GM21528 (cell line): ENCODE data around the gene ZNF281.

Experiments
- ATAC-seq: cut with Tn5 transposase; IDR thresholded peaks from one replicate; pipeline ENCODE4 v1.9.1; 2021; ENCODE audit warnings: mild to moderate bottlenecking, moderate library complexity; ENCODE audit not compliant: unreplicated experiment, low FRiP score

ZNF281 gene

DNA sequence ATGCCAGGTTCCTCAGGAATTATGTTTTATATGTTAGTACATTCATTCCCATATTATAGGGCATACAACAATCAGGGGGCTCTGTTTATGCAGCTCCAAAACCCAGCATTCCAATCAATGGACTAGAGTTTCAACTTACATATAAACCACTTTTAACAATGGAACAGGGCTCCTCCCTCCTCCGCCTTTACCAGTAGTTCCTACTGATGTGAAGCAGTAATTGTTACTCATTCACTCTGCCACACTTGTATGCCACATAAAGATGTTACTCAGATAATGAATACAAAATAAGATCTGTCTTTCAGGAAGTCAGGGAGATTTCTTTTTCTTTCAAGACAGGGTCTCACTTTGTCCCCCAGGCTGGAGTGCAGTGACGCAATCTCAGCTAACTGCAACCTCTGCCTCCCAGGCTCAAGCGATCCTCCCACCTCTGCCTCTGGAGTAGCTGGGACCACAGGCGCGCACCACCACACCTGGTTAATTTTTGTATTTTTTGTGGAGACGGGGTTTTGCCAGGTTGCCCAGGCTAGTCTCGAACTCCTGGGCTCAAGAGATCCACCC lies 17.1 kb downstream of the ZNF281 start:
- ATAC-seq, result no peak

DNA sequence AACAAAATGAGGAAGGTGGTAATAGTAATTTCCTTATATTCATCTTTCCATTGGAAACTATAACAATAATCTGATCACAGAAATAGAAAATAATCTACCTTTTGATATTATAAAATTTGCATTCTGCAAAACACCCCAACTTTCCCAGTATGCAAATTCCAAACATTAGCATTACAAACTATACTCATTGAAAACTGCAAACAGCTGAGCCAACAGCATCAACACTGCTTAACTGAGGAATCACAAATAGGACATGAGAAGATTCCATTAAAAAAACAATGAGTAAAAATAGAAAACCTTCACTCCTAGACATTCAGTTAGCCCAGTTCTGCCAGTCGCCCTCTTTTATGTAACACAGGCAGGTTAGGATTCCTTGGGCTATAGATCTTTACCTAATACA lies 18.1 kb downstream of the ZNF281 start:
- ATAC-seq, result no peak

DNA sequence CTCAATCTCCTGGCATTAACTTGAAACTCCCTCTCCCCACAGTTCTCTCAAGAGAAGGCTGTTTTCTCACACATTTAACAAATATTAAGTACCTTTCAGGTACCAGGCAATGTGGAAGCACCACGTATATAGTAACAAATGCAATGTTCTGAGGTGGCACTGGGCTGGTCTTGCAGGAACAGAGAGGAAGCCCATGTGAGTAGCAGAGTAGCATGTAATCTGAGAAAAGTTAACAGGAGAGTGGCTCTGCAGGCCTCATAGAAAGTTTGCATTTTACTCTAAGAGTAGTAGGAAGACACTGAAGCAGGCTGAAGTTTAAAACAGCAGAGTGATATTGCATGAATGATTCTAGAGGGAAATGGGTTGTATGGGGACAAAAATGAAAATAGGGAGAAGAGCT lies 21.0 kb downstream of the ZNF281 start:
- ATAC-seq, result no peak

DNA sequence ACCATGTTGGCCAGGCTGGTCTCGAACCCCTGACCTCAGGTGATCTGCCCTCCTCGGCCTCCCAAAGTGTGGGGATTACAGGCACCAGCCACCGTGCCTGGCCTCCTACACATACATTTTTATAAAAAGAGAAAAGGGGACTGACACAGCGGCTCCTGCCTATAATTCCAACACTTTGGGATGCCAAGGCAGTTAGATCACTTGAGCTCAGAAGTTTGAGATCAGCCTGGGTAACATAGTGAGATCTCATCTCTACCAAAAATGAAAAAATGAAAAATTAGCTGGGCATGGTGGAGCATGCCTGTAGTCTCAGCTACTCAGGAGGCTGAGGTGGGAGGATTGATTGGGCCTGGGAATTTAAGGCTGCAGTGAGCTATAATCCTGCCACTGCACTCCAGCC lies 23.4 kb downstream of the ZNF281 start:
- no peak for ATAC-seq

DNA sequence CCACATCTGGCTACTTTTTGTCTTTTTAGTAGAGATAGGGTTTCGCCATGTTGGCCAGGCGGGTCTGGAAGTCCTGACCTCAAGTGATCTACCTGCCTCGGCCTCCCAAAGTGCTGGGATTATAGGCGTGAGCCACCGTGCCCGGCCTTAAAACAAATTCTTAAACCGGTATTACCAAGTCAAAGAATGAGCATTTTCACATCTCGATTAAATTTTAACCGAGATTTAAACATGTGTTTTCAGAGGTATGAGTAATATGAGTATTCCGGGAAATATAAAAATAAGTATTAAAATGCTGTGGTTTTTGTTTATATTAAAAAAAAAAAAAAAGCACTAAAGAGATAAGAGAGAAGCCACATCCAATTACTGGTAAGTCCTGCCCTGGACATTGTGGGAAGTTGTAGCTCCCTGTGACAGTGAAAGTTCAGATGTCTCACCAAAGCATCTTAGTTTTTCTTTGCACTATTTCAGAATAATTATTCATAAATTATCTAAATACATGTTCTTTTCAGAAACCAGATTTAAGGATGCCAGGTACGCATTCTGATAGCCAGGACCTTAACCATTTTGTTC lies 24.9 kb downstream of the ZNF281 start:
- ATAC-seq, result no peak

DNA sequence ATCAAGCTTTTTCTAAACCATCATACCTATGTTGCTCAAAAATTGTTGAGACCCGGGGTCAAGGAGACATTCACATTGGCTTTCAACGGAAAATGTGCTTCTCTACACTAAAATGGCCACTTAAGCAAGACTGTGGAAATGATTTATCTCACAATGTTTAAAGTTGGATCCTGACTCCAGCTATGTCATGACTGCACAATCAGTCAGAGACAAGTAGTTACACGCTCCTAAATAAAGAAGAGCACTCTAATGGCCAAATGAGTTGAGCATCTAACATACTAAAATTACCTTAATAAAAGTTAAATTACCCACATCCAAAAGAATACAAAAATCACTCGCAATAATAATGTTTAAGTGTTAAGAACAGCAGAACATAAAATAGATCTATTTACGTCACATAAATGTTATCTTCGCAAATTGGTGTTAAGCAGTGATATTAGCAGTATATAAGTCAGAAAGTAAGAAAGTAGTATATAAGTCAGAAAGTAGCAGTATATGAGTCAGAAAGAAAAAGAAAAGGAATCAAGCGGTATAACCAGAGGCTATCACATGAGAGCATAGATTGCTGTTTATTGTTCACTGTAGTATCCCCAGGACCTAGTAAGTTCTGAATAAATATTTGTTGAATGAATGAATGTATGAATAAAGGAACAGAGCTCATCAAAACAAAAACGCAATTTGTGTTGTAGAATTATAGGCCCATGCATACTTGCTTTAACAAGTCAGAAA lies 28.4 kb downstream of the ZNF281 start:
- no peak for ATAC-seq

DNA sequence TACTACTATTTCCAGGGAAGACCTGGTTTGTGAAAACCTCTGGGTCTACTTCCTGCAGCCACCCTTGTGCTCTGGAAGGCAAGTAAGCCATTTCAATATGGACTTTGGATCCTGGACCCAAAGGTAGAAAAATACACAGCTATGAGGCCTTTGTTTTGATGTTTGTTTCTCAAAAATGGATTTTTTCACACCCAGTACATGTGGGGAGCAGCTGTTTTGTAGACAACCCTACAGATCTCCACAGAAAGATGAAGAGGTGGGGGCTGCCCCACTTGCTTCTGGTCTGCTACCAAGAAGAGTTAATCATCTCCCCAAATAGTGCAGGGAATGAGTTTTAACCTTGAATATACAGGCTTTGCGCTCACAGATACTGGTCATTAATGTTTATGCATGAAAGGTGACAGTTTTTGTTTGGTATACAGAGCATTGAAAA lies 29.2 kb downstream of the ZNF281 start:
- ATAC-seq, result peak; percentile 53

DNA sequence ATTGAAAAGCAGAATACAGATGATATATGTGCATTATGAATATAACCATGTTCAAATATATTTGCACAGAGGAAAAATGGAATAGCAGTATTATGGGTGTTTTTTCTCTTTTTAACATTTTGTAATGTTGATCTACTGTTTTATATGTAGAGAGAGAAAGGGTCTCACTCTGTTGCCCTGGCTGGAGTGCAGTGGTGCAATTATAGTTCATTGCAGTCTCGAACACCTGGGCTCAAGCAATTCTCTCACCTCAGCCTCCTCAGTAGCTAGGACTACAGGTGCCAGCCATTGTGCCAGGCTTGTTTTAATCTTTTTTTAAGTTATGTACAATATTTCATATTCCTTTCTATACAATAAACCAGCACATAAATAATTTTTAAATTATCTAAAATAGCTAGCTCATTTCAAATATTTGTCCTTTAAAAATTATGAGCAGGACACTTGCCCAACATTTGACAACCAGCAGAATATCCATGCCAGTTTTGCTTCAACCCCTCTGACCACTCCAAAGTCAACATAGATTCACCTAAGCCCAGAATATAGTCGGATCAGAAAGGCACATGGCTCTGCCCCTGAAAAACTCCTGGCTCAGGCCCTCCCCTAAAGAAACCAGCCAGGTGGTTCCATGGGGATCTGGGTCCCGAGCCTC lies 29.8 kb downstream of the ZNF281 start:
- no peak for ATAC-seq

DNA sequence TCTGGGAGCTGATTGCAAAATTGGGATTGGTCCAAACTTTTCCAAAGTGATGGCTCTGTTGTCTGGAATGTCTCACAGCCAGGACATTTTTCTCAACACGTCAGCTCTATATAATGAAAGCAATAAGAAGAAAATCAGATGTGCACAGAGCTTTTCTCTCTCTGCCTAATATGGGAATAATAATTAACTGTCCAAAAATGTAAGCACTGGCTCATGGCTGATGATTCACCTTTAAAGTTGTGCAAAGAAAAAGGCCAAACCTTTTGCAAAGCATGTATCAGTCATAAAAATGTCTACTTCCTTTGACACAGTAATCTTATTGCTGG lies 30.4 kb downstream of the ZNF281 start:
- ATAC-seq, result no peak

DNA sequence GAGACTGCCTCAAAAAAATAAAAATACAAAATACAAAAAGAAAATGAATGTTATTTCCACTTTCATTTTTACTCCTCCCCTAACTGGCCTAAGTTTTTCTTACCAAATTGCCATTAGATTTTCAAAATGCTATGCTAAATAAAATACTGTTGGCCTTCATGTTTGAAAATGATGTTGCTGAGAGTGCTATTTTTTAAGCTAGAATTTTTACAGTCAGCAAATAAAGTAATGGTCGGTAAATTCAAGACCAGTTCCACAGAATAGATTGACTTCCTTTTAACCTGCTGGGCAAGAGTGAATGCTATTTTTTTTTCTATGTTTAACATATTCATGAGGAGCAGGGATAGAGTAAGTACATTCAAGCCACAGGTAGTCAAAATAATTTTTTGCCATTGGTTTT lies 31.7 kb downstream of the ZNF281 start:
- no peak for ATAC-seq

DNA sequence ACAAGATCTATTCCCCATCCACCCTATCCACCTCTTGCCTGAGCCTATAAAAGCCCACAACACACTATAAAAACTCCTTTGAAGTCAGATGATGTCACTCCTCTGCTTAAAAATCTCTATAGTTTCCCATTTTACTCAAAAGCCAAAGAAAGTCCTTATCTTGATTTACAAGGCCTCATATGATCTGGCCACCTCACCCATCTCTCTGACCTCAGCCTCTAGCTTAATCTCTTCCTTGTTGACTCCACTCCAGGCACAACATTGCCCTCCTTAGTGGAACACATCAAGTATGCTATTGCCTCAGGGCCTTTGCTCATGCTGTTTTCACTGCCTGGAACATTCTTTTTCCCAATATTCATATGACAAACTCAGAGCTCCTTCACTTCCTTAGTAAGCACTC lies 33.3 kb downstream of the ZNF281 start:
- ATAC-seq, result no peak

DNA sequence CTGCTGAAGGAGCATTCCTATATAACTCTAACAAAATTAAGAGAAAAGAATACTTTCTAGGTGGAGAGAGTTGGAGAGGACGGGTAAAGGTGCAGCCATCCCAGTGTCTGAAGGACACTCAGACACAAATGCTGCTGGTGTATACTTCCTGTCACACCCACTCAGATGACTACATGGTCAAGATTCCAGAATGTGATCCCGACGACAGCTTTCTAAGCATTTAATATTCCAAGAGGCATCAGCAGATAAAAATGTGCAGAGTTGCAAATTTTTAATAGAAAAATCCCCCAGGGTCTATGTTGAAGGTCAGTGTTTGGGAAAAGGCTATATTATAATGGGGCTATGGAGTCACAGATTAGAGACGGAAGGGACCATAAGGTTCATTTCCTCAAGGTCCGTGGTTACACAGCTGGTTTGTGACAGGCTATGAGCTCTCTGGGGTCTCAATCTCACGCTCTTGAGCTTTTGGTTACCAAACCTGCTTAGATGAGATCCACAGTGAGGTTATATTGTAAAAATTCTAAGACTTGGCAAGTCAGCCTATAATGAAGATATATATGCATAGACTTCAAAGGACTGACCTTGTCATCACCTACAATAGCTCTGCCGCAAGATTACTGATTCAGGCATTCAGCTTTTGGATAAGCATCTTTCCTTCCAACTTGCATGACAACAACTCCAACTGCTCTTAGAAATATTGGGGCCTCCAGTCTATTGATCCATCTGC lies 35.1 kb downstream of the ZNF281 start:
- ATAC-seq, result no peak

DNA sequence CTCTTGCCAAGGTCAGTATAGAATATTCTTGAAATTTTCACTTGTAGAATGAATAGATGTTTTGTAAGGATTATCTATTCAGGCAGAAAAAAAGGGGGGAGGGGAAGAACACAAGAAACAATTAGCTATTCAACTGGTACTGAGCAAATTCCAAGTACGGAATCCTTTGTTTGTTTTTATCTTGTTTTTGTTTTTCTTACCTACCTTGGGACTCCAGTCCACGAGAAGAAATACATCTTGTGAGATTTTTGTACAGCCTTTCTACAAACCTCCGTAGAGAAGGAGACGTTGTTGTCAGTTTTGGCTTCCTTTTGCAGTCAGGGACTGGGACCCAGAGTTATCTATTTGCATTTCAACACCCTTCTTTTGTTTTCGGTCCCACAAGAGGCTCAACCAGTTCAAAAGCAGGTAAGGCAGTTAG lies 36.0 kb downstream of the ZNF281 start:
- no peak for ATAC-seq

DNA sequence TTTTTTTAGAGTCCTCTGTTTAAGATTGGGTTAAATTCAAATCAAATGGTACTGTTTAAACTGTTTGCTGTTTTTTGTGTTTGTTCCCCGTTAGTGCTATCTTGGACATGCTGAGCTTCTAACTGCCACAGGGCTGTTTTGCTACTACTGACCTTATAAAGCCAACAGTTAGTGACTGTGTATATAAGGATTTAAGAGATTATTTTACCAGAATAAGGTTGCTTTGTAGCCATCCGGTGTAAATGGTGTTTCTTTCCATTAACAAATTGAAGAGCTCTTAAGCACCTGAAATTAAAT lies 37.0 kb downstream of the ZNF281 start:
- no peak for ATAC-seq

DNA sequence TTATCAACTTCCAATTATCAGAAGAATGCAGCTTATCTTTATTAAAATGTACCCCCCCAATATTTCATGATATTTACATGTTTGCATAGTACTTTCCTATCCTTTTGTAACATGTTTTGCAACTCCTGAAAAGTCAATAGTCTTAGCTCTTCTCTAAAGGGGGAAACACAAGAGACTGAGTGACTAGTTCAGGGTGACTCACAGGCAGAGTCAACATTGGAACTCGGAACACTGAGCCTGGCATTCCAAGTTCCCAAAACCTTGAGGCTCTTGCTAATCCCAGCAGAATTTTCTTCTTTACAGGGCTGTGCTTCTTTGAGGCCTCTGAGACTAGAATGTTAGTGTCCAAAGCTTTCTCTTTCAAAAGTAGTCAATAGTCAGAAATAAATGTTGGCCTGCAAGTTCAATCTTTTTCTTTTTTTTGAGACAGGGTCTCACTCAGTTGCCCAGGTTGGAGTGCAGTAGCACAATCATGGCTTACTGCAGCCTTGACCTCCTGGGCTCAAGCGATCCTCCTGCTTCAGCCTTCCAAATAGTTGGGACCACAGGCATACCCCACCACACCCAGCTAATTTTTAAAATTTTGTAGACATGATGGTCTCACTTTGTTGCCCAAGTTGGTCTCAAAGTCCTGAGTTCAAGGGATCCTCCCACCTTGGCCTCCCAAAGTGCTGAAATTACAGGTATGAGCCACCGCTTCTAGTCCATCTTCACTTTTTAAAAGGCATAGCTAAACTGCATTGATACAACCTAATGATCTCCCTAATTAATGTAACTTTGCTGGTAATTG lies 37.5 kb downstream of the ZNF281 start:
- no peak for ATAC-seq

DNA sequence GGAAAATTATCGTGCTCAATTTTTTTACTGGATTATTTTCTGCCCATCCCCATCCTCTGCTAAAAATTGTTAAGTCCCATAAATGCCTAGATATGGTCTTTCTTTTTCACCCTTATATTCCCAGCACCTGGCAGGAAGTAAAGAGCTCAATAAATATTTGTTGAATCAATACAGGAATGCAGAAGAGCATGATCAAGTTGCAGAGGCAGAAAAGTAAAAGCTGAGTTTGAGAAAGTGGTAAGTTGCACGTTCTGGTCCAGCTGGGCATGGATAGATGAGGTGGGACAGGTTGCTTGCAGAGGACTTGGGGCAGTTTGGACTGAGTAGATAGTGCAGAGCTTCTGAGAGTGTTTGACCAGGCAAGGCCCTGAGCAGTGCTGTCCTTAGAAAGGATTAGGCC lies 40.1 kb downstream of the ZNF281 start:
- no peak for ATAC-seq

DNA sequence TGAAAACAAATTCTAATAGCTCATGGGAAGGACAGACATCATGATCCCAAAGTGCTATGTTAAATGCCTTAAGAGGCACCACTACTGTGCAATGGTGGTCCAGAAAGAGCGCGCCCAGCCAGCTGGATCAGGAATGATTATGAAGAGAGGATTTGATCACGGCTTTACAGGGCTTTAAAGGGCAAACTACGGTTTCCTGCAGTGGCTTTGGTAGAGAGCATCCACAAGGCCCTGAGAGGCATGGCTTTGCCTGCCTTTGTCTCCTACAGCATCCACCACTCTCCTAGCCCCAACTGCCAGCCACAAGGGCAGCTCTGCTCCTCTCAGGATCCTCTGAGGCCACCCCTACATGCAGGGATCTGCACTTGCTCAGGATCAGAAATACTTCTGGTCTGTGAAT lies 40.7 kb downstream of the ZNF281 start:
- ATAC-seq, result no peak

DNA sequence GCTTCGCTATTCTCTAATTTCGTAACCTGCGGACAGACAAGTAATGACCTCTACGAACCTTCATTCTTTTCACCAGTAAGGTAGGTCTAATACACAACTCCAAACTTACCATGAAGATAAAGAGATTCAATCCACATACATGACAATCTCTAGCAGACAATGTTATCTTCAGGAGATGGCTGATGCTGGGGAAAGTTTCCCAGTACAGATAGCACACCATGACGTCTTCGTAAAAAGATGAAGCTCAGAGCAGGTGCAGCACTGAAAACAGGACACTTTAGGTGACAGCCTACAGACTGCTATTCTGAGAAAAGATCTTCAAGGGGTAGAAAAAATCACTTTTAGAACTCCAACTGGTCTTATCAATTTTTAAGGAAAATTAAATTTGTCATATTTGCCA lies 41.3 kb downstream of the ZNF281 start:
- ATAC-seq, result no peak

DNA sequence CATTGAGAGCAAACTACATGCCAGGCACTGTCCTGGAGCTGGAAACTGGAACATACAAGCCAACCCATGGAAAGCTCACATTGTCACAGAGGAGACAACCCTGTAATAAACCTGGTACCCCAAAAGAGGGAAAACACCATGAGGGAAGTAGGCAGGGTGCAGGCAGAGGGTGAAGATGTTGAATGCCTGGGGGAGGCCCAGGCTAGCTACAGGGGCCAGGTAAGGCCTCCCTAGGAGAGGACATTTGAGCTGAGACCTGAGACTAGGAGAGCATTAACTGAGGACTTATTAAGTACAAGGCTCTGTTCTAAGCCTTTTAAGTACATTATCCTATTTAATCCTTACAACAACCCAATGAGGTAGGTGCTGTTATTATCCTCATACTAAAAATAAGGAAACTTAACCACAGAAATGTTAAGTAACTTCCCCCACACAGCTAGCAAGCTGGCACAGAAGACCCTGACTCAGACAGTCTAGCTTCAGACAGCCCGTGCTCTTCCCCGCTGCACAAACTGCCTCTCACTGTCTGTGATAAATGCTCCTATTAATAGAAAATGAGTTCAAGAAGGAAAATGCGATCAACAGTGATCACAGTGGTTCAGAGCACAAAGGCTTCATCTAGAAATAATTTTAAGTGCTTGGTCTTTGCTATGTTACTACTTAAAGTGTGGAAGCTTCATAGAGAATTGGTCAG lies 41.8 kb downstream of the ZNF281 start:
- ATAC-seq, result no peak
